Stimulated activated CD8-positive, alpha-beta memory T cell treated with anti-CD3 and anti-CD28 coated beads, Interleukin-7, amount 100 ng/mL, for 4 hours (primary cell): ENCODE measurements around the gene CCDC8.
"Not testable (repeated sequence)": the region's sequence is repeated elsewhere in the genome, so short reads cannot be mapped to it uniquely, and the experiment has no call there.

ENCODE experiments used
- DNase-seq, 2 donors: peaks; one replicate each; pipeline ENCODE4 v3.0.0-alpha.2; 2020; ENCODE audit warnings: low read depth in 2 of 2

The CCDC8 gene

GRCh38 chr19:46404753-46405468 lies 8.5 kb downstream of the CCDC8 start:
- no peak for DNase-seq

- no peak for DNase-seq
Observed at GRCh38 chr19:46404055-46404752, 9.2 kb downstream of the CCDC8 start.

GRCh38 chr19:46402725-46403124 lies 10.6 kb downstream of the CCDC8 start:
- DNase-seq = no peak

GRCh38 chr19:46397801-46398479 lies 15.4 kb downstream of the CCDC8 start:
- not testable (repeated sequence) for DNase-seq

GRCh38 chr19:46394402-46394797 lies 19.0 kb downstream of the CCDC8 start:
- no peak for DNase-seq

- no peak for DNase-seq
Observed at GRCh38 chr19:46393456-46394401, 19.6 kb downstream of the CCDC8 start.

- no peak for DNase-seq
Observed at GRCh38 chr19:46392837-46393236, 20.5 kb downstream of the CCDC8 start.

GRCh38 chr19:46392252-46392801 lies 21.0 kb downstream of the CCDC8 start:
- DNase-seq = no peak

- DNase-seq = no peak
Observed at GRCh38 chr19:46391296-46392251, 21.8 kb downstream of the CCDC8 start.

- DNase-seq = no peak
Observed at GRCh38 chr19:46390866-46391265, 22.5 kb downstream of the CCDC8 start.

- no peak for DNase-seq
Observed at GRCh38 chr19:46390121-46390858, 23.1 kb downstream of the CCDC8 start.

GRCh38 chr19:46388311-46389095 lies 24.9 kb downstream of the CCDC8 start:
- no peak for DNase-seq

GRCh38 chr19:46387713-46388130 lies 25.6 kb downstream of the CCDC8 start:
- DNase-seq = no peak

- no peak for DNase-seq
Observed at GRCh38 chr19:46386996-46387712, 26.2 kb downstream of the CCDC8 start.

GRCh38 chr19:46386151-46386550 lies 27.2 kb downstream of the CCDC8 start:
- no peak for DNase-seq

- no peak for DNase-seq
Observed at GRCh38 chr19:46385636-46386035, 27.7 kb downstream of the CCDC8 start.

- DNase-seq = no peak
Observed at GRCh38 chr19:46384396-46384795, 29.0 kb downstream of the CCDC8 start.

GRCh38 chr19:46383846-46384245 lies 29.5 kb downstream of the CCDC8 start:
- no peak for DNase-seq
